ENCODE data around the gene STKLD1.

The STKLD1 gene

DNA sequence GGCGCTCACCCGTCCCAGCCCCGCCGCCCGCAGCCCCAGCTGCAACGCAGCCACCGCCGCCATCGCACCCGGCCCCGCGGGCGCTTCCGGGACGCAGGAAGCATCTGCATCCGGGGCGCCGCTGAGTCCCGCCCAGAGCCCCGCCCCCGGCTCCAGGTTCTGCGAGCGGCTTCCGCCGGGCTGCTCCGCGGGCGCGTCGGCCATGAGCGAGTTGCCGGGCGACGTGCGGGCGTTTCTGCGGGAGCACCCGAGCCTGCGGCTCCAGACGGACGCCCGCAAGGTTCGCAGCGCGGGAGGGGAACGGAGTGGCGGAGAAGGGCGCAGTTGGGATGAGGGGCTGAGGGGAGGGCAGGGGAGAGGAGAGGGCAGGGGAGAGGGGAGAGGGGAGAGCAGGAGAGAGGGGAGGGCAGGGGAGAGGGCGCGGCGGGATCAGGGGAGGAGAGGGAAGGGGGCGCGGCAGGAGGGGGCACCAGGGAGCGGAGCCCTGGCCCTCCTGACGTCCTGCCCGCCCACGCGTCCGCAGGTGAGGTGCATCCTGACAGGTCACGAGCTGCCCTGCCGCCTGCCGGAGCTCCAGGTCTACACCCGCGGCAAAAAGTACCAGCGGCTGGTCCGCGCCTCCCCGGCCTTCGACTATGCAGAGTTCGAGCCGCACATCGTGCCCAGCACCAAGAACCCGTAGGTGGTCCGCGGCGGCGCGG is 19.6 kb upstream of the STKLD1 start, which contains the start of the genes SURF1 and SURF2:
Gene SURF1 (minus strand): TSS at position 97 of the 701 bp plus-strand sequence. CDS start 34 bp downstream, at position 63.
Gene SURF2 (plus strand): TSS at position 160 of the 701 bp plus-strand sequence. CDS start 43 bp downstream, at position 203.
- Histone ChIP-seq H3K27me3 (ENCODE audit: insufficient read depth, poor library complexity, severe bottlenecking) (no peaks in the 10 kb centered on the region), H3K4me1 (ENCODE audit: insufficient read depth, poor library complexity, severe bottlenecking) (no peaks in the 10 kb centered on the region), H3K9me3 (ENCODE audit: severe bottlenecking) (no peaks in the 10 kb centered on the region), H3K27ac (ENCODE audit: poor library complexity, severe bottlenecking) (peak within 1 kb of the TSS; percentile 51), H3K36me3 (ENCODE audit: low read depth) (peaks cover 71% of the 10 kb centered on the region), H3K4me3 (ENCODE audit: severe bottlenecking) (peak within 1 kb of the TSS; percentile 46)
- ATAC-seq (ENCODE audit: low read depth) = peak; percentile 67
- peak; percentile 89 for DNase-seq (ENCODE audit: low spot score)
- TF ChIP-seq, protein P1, sequence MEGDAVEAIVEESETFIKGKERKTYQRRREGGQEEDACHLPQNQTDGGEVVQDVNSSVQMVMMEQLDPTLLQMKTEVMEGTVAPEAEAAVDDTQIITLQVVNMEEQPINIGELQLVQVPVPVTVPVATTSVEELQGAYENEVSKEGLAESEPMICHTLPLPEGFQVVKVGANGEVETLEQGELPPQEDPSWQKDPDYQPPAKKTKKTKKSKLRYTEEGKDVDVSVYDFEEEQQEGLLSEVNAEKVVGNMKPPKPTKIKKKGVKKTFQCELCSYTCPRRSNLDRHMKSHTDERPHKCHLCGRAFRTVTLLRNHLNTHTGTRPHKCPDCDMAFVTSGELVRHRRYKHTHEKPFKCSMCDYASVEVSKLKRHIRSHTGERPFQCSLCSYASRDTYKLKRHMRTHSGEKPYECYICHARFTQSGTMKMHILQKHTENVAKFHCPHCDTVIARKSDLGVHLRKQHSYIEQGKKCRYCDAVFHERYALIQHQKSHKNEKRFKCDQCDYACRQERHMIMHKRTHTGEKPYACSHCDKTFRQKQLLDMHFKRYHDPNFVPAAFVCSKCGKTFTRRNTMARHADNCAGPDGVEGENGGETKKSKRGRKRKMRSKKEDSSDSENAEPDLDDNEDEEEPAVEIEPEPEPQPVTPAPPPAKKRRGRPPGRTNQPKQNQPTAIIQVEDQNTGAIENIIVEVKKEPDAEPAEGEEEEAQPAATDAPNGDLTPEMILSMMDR (IDR thresholded peaks at IDR 0.05; ENCODE audit: poor library complexity, severe bottlenecking) = peak; percentile 29

DNA sequence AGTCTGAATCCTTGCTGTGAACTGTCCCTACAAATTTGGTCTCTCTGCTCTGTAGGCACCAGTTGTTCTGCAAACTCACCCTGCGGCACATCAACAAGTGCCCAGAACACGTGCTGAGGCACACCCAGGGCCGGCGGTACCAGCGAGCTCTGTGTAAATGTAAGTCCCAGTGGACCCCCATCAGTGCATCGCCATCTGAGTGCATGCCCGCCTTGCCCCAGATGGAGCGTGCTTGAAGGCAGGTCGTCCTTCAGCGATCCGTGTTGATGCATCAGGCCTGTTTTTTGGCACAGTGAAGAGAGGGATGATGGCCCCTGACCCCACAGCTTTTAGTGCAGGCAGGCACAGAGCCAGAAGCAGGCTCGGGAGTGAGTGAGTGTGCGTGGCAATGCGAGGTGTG is 18.5 kb upstream of the STKLD1 start:
- no peak overlapping the region for H3K4me3 ChIP-seq (ENCODE audit: severe bottlenecking)
- no peak overlapping the region for H3K27ac ChIP-seq (ENCODE audit: poor library complexity, severe bottlenecking)
- DNase-seq (ENCODE audit: low spot score) = no peak
- TF ChIP-seq, protein P1 (IDR thresholded peaks at IDR 0.05; ENCODE audit: poor library complexity, severe bottlenecking) = no peak
- H3K27me3 ChIP-seq (ENCODE audit: insufficient read depth, poor library complexity, severe bottlenecking) = no peaks in the 10 kb centered on the region
- H3K9me3 ChIP-seq (ENCODE audit: severe bottlenecking) = no peaks in the 10 kb centered on the region
- ATAC-seq (ENCODE audit: low read depth) = no peak
- peaks cover 71% of the 10 kb centered on the region for H3K36me3 ChIP-seq (ENCODE audit: low read depth)
- no peaks in the 10 kb centered on the region for H3K4me1 ChIP-seq (ENCODE audit: insufficient read depth, poor library complexity, severe bottlenecking)

- H3K4me3 ChIP-seq (ENCODE audit: severe bottlenecking) = no peak overlapping the region
- H3K9me3 ChIP-seq (ENCODE audit: severe bottlenecking) = no peaks in the 10 kb centered on the region
- no peak for DNase-seq (ENCODE audit: low spot score)
- no peak for ATAC-seq (ENCODE audit: low read depth)
- H3K36me3 ChIP-seq (ENCODE audit: low read depth) = peaks cover 71% of the 10 kb centered on the region
- no peaks in the 10 kb centered on the region for H3K27me3 ChIP-seq (ENCODE audit: insufficient read depth, poor library complexity, severe bottlenecking)
- TF ChIP-seq, protein P1 (IDR thresholded peaks at IDR 0.05; ENCODE audit: poor library complexity, severe bottlenecking) = peak; percentile 38
- H3K4me1 ChIP-seq (ENCODE audit: insufficient read depth, poor library complexity, severe bottlenecking) = no peaks in the 10 kb centered on the region
- H3K27ac ChIP-seq (ENCODE audit: poor library complexity, severe bottlenecking) = no peak overlapping the region
Observed at GRCh38 chr9:133359399-133360175, 16.6 kb upstream of the STKLD1 start.

GRCh38 chr9:133360400-133361393 is 15.5 kb upstream of the STKLD1 start:
- no peaks in the 10 kb centered on the region for H3K9me3 ChIP-seq (ENCODE audit: severe bottlenecking)
- peaks cover 81% of the 10 kb centered on the region for H3K36me3 ChIP-seq (ENCODE audit: low read depth)
- no peaks in the 10 kb centered on the region for H3K27me3 ChIP-seq (ENCODE audit: insufficient read depth, poor library complexity, severe bottlenecking)
- H3K27ac ChIP-seq (ENCODE audit: poor library complexity, severe bottlenecking) = no peak overlapping the region
- DNase-seq (ENCODE audit: low spot score) (no peak), ATAC-seq (ENCODE audit: low read depth) (no peak)
- no peak overlapping the region for H3K4me3 ChIP-seq (ENCODE audit: severe bottlenecking)
- TF ChIP-seq, protein P1 (IDR thresholded peaks at IDR 0.05; ENCODE audit: poor library complexity, severe bottlenecking) = no peak
- peaks cover 10% of the 10 kb centered on the region for H3K4me1 ChIP-seq (ENCODE audit: insufficient read depth, poor library complexity, severe bottlenecking)

Measured in RWPE2 (cell line).